ENCODE measurements around the gene RARB.

Gene RARB

DNA sequence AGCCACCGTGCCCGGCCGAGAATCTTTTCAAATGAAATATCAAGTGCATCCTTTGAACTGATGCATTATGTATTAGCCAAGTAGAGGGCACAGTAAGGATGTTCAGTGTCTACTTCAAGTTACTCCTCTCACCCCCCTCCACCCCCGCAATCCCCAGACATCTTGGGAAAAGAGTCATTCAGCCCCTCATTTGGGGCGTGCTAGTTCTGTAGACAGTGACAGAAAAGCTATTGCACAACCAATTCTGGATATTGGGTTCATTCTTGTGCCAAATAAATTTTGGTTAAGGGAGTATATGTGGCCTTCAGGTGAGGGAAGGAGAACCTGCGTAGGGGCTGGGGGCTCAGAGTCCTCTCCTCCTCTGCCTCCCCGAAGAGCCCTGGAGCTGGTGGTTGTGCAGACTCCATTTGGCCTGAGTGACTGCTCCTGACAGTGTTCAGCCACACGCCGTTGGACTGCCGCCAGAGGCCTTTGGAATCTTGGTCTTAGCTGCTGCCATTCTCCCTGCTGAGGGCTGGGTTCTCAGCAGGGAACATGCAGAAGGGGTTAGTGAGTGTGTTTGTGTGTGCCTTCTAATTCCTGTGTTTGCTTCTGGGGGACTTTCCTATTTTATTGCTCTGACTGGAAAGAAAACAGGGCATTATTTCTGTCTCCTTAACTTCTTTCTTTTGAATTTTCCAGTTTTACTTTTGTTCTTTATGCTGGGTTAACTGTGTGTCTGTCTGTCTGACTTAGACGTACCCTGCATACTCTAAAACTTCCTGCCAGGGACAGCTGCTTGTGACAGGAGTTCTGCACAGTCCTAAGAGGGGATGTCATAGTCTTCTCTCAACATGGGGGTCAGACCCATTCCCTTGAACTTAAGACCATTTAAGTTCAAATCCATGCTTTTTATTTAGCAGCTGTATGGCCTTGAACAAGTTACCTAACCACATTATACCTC lies 21.0 kb downstream of the RARB start:
- no peak for DNase-seq

DNA sequence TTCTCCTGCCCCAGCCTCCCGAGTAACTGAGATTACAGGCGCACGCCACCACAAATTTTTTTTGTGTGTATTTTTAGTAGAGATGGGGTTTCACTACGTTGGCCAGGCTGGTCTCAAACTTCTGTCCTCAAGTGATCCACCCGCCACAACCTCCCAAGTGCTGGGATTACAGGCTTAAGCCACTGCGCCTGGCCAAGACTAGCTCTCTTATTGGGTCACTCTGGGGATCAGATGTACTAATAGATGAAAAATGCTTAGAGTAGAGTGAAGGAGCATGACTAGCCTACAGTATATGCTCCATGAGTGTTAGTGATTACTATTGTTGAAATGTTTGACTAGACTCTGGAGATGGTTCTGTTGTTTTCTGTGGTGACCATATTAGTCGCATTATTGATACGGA lies 21.8 kb downstream of the RARB start:
- DNase-seq: no peak

DNA sequence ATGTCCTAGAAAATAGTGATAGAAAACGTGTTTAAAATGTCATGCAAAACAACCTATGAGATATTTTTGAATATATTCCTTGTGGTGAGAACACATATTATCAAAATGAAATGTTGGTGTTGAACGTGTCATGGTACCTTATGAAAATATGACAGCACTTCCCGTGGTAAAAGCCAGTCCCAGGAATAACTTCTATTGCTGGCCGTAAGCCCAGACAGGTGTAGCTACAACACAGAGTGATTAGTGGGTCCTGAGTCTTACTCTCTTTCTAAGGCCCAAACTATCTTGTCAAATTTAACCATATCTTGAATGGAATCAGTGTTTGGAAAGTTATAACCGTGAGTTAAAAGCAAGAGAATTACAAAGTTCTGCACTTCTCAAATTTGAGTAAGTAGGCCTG lies 24.1 kb downstream of the RARB start:
- no peak for DNase-seq

DNA sequence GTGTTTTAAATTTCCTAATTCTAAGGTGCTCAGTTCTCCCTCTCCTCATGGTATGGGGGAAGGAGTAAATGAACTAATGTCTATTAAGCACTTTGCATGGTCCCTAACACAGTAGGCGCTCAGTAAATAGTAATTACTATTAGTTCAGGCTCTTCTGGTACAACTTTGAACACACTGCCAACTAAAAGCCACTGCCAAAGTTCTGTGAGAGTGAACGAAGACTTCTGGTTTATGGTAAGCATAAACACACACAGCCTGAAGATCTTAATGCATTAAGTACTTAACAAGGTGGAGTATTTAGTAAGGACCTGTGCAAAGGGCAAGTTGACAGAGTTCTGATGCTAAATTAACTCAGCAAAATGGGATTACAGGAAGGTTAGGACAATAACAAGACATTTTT lies 24.7 kb downstream of the RARB start:
- DNase-seq: no peak

- no peak for DNase-seq
Observed at GRCh38 chr3:25453619-25454004, 25.5 kb downstream of the RARB start.

- no peak for DNase-seq
Observed at GRCh38 chr3:25454005-25454927, 26.2 kb downstream of the RARB start.

- no peak for DNase-seq
Observed at GRCh38 chr3:25455441-25456132, 27.5 kb downstream of the RARB start.

DNA sequence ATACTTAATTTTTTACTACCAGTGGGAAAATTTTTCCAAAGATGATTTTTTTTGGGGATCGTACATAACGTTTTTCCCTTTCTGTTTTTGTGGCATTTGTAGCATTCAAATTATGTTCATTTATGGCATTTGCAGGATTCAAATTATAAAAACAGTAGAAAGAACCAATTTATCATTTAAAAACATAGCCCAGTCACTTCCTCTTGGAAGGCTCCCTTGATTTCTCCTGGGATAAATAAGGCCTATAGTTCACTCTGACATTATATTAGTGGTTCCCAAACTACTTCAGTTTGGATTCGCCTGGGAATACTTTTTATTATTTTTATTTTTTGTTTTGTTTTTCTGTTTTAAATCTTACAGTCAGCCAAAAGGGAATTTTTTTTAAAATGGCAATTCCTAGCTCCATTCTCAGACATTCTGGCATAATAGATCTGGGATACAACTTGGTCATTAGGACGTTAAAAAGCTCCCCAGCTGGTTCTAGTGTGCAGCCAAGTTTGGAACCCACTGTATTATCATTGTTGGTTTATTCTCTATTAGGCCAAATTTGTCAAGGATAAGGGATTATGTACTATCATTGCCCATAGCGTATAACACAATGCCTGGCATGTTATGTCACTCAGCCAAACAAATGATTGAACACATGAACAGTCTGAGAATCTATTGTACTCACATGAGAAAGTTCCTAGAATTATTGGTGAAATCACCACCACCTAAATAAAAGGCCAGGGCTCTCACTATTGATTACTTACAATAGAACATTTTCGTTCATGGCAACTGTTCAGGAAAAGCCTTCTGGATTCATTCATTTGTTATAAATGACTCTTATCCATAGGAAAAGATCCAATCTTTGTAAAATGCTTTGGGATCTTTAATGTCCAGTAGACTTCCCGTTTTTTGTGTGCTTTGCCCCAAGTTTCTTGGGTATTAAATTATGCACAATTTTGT lies 28.9 kb downstream of the RARB start:
- DNase-seq: no peak

- no peak for DNase-seq
Observed at GRCh38 chr3:25457671-25458419, 29.8 kb downstream of the RARB start.

DNA sequence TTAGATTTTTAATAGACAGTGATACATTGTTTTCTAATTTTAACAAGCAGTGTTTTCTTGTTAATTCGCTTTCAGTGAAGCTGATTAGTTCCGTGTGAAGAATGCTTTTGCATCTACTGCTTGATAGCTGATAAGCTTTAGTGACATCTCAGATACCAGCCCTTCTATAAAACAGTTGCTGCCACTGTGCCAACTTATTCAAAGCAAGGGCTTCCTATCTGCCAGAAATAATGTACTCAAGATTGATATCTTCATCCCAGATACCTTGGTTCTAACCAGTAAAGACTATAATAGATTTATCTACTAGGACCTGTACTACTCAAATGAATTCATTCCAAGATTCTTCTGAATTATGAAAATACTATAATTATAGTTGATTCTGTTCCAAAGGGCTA lies 30.4 kb downstream of the RARB start:
- DNase-seq: no peak

DNA sequence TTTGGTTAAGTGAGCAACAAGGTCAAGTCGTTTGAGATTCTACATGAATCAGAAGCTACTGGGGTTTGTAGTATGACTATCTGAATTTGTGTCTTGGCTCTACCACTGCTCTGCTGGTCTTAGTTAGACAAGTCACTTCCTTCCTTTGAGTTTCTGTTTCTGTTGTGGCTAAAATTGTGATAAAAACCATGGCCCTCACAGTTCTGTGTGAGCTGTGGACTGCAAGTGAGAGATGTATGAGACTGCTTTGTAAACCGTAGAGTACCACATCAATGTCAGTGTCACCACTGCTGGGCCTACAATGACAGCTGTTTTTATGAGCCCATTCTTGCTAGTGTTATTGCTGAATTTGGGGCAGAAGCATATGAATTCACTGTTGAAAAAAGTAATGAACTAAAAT lies 32.7 kb downstream of the RARB start:
- no peak for DNase-seq

DNA sequence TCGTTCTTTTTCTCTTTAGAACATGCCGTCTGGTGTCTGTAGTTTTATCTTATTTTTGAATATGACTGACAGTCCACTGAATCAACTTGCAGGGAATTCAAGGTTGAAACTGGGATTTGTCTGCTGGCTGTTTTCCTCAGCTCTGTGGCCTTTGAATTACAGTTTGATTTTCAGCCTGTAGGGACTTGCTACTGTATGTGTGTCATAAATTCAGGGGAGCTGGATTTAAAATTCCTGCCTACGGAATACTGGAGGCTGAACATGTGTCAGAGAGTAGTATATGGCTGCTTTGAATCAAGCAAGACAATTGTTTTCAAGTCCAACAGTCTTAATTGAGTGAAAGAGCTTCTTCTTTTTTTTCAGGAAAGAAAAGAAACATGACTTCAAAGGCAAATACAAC lies 33.9 kb downstream of the RARB start:
- DNase-seq: no peak

- no peak for DNase-seq
Observed at GRCh38 chr3:25462495-25462894, 34.4 kb downstream of the RARB start.

GRCh38 chr3:25463836-25464418 lies 35.9 kb downstream of the RARB start:
- no peak for DNase-seq

DNA sequence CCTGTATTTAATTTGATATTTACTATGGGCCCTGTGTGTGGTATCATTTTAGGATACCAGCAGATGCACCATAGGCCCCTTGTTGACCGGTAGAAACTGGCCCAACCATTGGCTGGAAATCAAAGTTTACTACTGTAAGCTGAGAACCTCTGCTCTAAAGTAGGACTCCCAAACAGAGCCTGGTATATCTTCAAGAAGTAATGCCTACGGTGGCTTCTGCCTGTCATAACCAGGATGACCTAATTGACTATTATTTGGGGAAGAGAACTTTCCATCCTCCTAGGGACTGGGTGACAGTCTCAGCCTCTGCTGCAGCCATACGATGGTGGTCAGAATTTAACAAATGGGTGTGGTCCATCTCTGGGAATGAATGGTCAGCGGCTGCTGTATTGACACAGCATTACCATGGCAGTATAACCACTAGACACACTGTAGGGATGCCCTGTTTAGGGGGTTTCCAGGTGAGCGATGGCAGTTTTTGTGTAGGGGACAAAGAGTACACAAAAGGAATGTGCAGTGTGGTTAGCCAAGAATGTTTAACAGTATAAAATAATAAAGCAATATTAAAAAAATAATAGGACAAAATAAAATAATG lies 37.3 kb downstream of the RARB start:
- no peak for DNase-seq

DNA sequence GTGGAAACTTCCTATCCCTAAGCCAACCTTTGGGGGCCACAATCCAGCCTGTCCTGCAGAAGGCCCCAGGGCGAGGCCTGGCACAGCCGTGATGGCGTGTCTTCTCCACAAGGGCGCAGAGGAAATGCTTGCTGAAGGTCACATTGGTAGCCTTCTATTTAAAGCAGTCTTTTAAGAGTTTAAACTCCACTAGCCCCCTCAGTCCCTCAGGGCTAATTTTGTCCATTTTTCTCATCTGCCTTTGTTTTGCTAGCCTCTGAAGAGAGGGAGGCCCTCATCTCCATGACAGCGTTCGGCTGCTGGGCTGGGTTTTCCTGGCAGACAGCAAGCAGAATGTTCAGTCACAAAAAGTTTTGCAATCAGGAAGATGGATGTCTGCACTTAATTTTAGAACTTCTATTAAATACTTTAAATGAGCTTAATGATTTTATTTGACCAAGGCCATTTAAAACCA lies 40.8 kb downstream of the RARB start:
- no peak for DNase-seq

DNA sequence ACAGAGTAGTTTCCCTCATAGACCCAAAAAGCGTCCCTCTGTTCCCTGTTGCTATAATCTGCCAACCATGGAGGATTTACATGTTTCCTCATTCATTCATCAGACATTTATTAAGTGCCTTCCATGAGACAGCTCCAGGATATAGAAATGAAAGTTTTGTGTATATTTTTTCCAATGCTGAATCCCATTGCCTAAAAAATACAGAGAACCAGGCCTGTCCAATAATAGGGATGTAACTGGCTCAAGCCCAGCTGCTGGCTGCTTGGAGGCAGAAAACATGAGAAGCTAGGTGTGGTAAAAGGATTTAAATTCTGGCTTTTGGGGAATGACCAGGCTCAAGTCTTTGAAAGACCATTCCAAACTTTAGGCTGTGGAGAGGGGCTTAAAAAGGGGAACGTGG lies 41.5 kb downstream of the RARB start:
- no peak for DNase-seq

DNA sequence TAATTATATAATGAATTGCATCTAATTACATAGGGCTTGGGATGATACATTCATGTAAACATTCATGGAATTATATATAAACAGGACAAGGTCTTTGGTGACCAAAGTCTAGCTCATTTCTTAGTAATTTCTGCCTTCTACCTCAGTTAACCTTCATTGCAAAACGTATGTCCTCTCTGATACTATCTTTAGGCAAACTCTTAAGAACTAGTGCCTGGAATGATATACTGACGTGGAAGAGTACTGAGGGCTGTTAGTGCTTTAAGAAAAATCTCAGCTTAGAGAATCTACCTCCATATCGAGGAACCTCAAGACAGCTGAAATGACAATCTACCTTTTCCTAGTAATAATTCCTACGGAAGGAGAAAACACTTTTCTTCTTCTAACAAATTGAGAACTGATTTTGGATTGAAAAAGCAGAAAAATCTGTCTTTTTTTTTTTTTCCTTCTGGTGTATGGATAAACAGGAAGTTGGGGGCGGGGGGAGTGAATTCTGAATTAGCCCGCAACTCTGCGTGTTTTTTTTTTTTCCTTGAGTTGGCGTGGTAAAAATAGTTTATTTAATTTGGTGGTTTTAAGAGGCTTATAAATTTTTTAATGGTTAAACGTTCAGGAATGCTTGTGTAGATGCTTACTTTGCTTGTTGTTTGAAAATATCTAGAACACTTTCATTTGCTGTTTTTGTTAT lies 43.2 kb downstream of the RARB start:
- no peak for DNase-seq

GRCh38 chr3:25472153-25472552 lies 44.1 kb downstream of the RARB start:
- DNase-seq: no peak

- DNase-seq: no peak
Observed at GRCh38 chr3:25472731-25473130, 44.7 kb downstream of the RARB start.
